GM23338 (cell line): ENCODE measurements around the gene ZNF492. TPM values are rescaled to one million over a fixed set of nuclear protein-coding genes. Genes with fewer than 3 reads are reported as not detected.

Experiments used
- ATAC-seq: fragments of 200-7000 bp; cut with Tn5 transposase; 3 replicates; pipeline ENCODE4 v1.9.1; 2020
- DNase-seq: peaks from one replicate; pipeline ENCODE4 v3.0.0-alpha.2; 2015; ENCODE audit warnings: low spot score
- H2AFZ ChIP-seq: fragments of 200-600 bp; sonication (generic); 2 replicates; pipeline ENCODE4 v1.8.0; 2016; ENCODE audit warnings: antibody characterized with exemption, mild to moderate bottlenecking, moderate library complexity
- H3F3A ChIP-seq: fragments of 200-600 bp; sonication (generic); replicated peaks from 2 replicates; pipeline ENCODE4 v1.8.0; 2017; ENCODE audit warnings: antibody characterized with exemption, mixed run types, low read depth
- H3K27ac ChIP-seq: fragments of 200-600 bp; sonication (generic); 2 replicates; pipeline ENCODE4 v1.6.1; 2016; ENCODE audit warnings: low read depth
- H3K27me3 ChIP-seq: fragments of 200-600 bp; sonication (generic); 2 replicates; pipeline ENCODE4 v1.8.0; 2016; ENCODE audit warnings: mild to moderate bottlenecking, mixed run types, moderate library complexity; ENCODE audit not compliant: insufficient read depth
- H3K36me3 ChIP-seq: fragments of 200-600 bp; sonication (generic); 2 replicates; pipeline ENCODE4 v1.8.0; 2016; ENCODE audit warnings: mild to moderate bottlenecking; ENCODE audit not compliant: insufficient read depth
- H3K4me1 ChIP-seq: fragments of 200-600 bp; sonication (generic); 2 replicates; pipeline ENCODE4 v1.8.0; 2016; ENCODE audit warnings: mild to moderate bottlenecking, moderate library complexity; ENCODE audit not compliant: insufficient read depth
- H3K4me2 ChIP-seq: fragments of 200-600 bp; sonication (generic); 2 replicates; pipeline ENCODE4 v1.7.1; 2017; ENCODE audit warnings: mixed run types
- H3K4me3 ChIP-seq: fragments of 200-600 bp; sonication (generic); 2 replicates; pipeline ENCODE4 v1.6.1; 2016; ENCODE audit warnings: mixed run types
- H3K79me2 ChIP-seq: fragments of 200-600 bp; sonication (generic); replicated peaks from 2 replicates; pipeline ENCODE4 v1.8.0; 2017; ENCODE audit warnings: mild to moderate bottlenecking; ENCODE audit not compliant: insufficient read depth
- H3K9me2 ChIP-seq: fragments of 200-600 bp; sonication (generic); 2 replicates; pipeline ENCODE4 v1.8.0; 2017; ENCODE audit not compliant: insufficient read depth
- H4K20me1 ChIP-seq: fragments of 200-600 bp; sonication (generic); replicated peaks from 2 replicates; pipeline ENCODE4 v1.8.0; 2017; ENCODE audit warnings: mild to moderate bottlenecking; ENCODE audit not compliant: insufficient read depth
- H3K27ac Mint-ChIP-seq: 2 replicates; pipeline ENCODE4 v1.8.0; 2020; ENCODE audit warnings: inconsistent platforms, mild to moderate bottlenecking, moderate library complexity, mixed read lengths
- H3K27me3 Mint-ChIP-seq: 3 replicates; pipeline ENCODE4 v1.8.0; 2022; ENCODE audit warnings: low read depth, mild to moderate bottlenecking, moderate library complexity, mixed read lengths, inconsistent platforms; ENCODE audit not compliant: insufficient read depth, poor library complexity
- H3K36me3 Mint-ChIP-seq: 3 replicates; pipeline ENCODE4 v1.8.0; 2021; ENCODE audit warnings: low read depth, mild to moderate bottlenecking, inconsistent platforms, moderate library complexity, mixed read lengths
- H3K4me1 Mint-ChIP-seq: 3 replicates; pipeline ENCODE4 v1.8.0; 2020; ENCODE audit warnings: mild to moderate bottlenecking, inconsistent platforms, mixed read lengths
- H3K4me3 Mint-ChIP-seq: 3 replicates; pipeline ENCODE4 v1.8.0; 2021; ENCODE audit warnings: moderate library complexity, mild to moderate bottlenecking, inconsistent platforms, mixed read lengths
- H3K9me3 Mint-ChIP-seq: 3 replicates; pipeline ENCODE4 v1.8.0; 2020; ENCODE audit warnings: moderate library complexity, mild to moderate bottlenecking, inconsistent platforms, mixed read lengths
- CREB1 ChIP-seq: fragments of 250-450 bp; sonication (Bioruptor Pico); IDR thresholded peaks from 2 replicates; pipeline ENCODE4 v1.5.0; 2020; ENCODE audit warnings: low read depth, mild to moderate bottlenecking, moderate library complexity
- EZH2 ChIP-seq: fragments of 200-600 bp; sonication (generic); IDR thresholded peaks from one replicate; pipeline ENCODE4 v1.8.0; 2017; ENCODE audit warnings: antibody characterized with exemption, mild to moderate bottlenecking, low read depth; ENCODE audit not compliant: unreplicated experiment
- EZH2phosphoT487 ChIP-seq: fragments of 200-600 bp; sonication (generic); IDR thresholded peaks from one replicate; pipeline ENCODE4 v1.8.1; 2018; ENCODE audit warnings: antibody characterized with exemption; ENCODE audit not compliant: unreplicated experiment
- JUNB ChIP-seq: IDR thresholded peaks from one replicate; pipeline ENCODE4 v1.6.1; 2016; ENCODE audit warnings: antibody characterized with exemption; ENCODE audit not compliant: unreplicated experiment
- NANOG ChIP-seq: IDR thresholded peaks from 2 replicates; pipeline ENCODE4 v1.6.1; 2016; ENCODE audit warnings: antibody characterized with exemption, borderline replicate concordance
- POLR2AphosphoS5 ChIP-seq: IDR thresholded peaks from 2 replicates; pipeline ENCODE4 v1.6.1; 2016; ENCODE audit warnings: antibody characterized with exemption, low read depth
- STAT1 ChIP-seq: IDR thresholded peaks from one replicate; pipeline ENCODE4 v1.6.1; 2016; ENCODE audit warnings: antibody characterized with exemption; ENCODE audit not compliant: unreplicated experiment
- ZNF114 ChIP-seq: fragments of 250-450 bp; sonication (Bioruptor Pico); IDR thresholded peaks from 2 replicates; pipeline ENCODE4 v1.5.0; 2020; ENCODE audit warnings: mild to moderate bottlenecking, moderate library complexity
- ZNF331 ChIP-seq: fragments of 250-450 bp; sonication (Bioruptor Pico); IDR thresholded peaks from 2 replicates; pipeline ENCODE4 v1.5.0; 2020; ENCODE audit warnings: low read depth, mild to moderate bottlenecking, moderate library complexity
- polyA plus RNA-seq: library from polyadenylated mRNA; unstranded; fragments of >200 nt; fragmentation: Nextera tagmentation; extraction: Ambion mirVana; gene quantifications from 2 replicates; pipeline ENCODE4 v1.2.1, GENCODE V29; 2016
- total RNA-seq: library from RNA; depleted of rRNA; stranded (reverse); fragments of >200 nt; shearing (Covaris generic); gene quantifications from 2 replicates; pipeline ENCODE4 v1.2.3, GENCODE V29; 2014
- TF ChIP-seq, protein P1 (sequence below): IDR thresholded peaks from 2 replicates; pipeline ENCODE4 v1.6.1; 2016; ENCODE audit warnings: antibody characterized with exemption
- TF ChIP-seq, protein P2 (sequence below): fragments of 250-450 bp; sonication (Bioruptor Pico); IDR thresholded peaks from 2 replicates; pipeline ENCODE4 v1.5.0; 2020; ENCODE audit warnings: mild to moderate bottlenecking, moderate library complexity
- TF ChIP-seq, protein P3 (sequence below): IDR thresholded peaks from one replicate; pipeline ENCODE4 v1.6.1; 2018; ENCODE audit warnings: antibody characterized with exemption; ENCODE audit not compliant: unreplicated experiment
- TF ChIP-seq, protein P4 (sequence below), 2 experiments: fragments of 200-600 bp in 1 of 2; sonication (generic) in 1 of 2; conservative IDR thresholded peaks; 2 replicates each; pipeline versions ENCODE4 v1.5.1 to v1.6.1; 2016 to 2017; ENCODE audit warnings: antibody characterized with exemption in 2 of 2, low read depth in 2 of 2, mild to moderate bottlenecking in 2 of 2, moderate library complexity in 1 of 2

The ZNF492 gene
- total and polyA plus RNA-seq, 2 experiments from 2014 or later: 0.21 to 0.26 TPM

DNA sequence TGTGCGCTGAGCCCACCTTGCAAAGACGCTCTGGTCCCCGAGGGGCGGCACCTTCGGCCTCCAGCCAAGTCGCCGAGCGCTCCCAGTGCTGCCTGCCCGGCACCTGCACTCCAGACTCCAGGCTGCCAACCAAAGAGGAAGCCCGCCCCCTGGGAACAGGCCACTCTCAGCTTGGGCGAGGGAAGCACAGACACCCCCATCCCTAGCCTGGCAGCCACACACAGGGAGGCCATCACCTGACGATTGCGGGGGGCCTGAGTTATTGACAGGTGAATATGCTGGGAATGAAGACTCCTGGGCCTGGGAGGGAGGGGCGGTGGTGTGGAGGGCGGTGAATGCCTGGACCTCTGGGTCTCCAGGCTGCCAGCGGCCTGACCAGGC, 10.3 kb upstream of the ZNF492 start:
- Histone ChIP-seq H3K4me1 (no peaks in the 10 kb centered on the region), H3K36me3 (no peaks in the 10 kb centered on the region), H3F3A (no peaks in the 10 kb centered on the region), H3K4me2 (no peak overlapping the region), H3K27me3 (no peaks in the 10 kb centered on the region), H2AFZ (no peak overlapping the region), H3K79me2 (no peaks in the 10 kb centered on the region), H3K9me2 (no peaks in the 10 kb centered on the region), H3K4me3 (no peak overlapping the region), H4K20me1 (no peaks in the 10 kb centered on the region), H3K27ac (no peak overlapping the region)
- TF ChIP-seq EZH2phosphoT487 (no peak), STAT1 (no peak), NANOG (no peak), JUNB (no peak), ZNF114 (CRISPR knock-in tag) (no peak), POLR2AphosphoS5 (no peak), EZH2 (no peak), ZNF331 (CRISPR knock-in tag) (no peak), CREB1 (CRISPR knock-in tag) (no peak)
- TF ChIP-seq, protein P1, sequence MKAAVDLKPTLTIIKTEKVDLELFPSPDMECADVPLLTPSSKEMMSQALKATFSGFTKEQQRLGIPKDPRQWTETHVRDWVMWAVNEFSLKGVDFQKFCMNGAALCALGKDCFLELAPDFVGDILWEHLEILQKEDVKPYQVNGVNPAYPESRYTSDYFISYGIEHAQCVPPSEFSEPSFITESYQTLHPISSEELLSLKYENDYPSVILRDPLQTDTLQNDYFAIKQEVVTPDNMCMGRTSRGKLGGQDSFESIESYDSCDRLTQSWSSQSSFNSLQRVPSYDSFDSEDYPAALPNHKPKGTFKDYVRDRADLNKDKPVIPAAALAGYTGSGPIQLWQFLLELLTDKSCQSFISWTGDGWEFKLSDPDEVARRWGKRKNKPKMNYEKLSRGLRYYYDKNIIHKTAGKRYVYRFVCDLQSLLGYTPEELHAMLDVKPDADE: no peak
- TF ChIP-seq, protein P2, sequence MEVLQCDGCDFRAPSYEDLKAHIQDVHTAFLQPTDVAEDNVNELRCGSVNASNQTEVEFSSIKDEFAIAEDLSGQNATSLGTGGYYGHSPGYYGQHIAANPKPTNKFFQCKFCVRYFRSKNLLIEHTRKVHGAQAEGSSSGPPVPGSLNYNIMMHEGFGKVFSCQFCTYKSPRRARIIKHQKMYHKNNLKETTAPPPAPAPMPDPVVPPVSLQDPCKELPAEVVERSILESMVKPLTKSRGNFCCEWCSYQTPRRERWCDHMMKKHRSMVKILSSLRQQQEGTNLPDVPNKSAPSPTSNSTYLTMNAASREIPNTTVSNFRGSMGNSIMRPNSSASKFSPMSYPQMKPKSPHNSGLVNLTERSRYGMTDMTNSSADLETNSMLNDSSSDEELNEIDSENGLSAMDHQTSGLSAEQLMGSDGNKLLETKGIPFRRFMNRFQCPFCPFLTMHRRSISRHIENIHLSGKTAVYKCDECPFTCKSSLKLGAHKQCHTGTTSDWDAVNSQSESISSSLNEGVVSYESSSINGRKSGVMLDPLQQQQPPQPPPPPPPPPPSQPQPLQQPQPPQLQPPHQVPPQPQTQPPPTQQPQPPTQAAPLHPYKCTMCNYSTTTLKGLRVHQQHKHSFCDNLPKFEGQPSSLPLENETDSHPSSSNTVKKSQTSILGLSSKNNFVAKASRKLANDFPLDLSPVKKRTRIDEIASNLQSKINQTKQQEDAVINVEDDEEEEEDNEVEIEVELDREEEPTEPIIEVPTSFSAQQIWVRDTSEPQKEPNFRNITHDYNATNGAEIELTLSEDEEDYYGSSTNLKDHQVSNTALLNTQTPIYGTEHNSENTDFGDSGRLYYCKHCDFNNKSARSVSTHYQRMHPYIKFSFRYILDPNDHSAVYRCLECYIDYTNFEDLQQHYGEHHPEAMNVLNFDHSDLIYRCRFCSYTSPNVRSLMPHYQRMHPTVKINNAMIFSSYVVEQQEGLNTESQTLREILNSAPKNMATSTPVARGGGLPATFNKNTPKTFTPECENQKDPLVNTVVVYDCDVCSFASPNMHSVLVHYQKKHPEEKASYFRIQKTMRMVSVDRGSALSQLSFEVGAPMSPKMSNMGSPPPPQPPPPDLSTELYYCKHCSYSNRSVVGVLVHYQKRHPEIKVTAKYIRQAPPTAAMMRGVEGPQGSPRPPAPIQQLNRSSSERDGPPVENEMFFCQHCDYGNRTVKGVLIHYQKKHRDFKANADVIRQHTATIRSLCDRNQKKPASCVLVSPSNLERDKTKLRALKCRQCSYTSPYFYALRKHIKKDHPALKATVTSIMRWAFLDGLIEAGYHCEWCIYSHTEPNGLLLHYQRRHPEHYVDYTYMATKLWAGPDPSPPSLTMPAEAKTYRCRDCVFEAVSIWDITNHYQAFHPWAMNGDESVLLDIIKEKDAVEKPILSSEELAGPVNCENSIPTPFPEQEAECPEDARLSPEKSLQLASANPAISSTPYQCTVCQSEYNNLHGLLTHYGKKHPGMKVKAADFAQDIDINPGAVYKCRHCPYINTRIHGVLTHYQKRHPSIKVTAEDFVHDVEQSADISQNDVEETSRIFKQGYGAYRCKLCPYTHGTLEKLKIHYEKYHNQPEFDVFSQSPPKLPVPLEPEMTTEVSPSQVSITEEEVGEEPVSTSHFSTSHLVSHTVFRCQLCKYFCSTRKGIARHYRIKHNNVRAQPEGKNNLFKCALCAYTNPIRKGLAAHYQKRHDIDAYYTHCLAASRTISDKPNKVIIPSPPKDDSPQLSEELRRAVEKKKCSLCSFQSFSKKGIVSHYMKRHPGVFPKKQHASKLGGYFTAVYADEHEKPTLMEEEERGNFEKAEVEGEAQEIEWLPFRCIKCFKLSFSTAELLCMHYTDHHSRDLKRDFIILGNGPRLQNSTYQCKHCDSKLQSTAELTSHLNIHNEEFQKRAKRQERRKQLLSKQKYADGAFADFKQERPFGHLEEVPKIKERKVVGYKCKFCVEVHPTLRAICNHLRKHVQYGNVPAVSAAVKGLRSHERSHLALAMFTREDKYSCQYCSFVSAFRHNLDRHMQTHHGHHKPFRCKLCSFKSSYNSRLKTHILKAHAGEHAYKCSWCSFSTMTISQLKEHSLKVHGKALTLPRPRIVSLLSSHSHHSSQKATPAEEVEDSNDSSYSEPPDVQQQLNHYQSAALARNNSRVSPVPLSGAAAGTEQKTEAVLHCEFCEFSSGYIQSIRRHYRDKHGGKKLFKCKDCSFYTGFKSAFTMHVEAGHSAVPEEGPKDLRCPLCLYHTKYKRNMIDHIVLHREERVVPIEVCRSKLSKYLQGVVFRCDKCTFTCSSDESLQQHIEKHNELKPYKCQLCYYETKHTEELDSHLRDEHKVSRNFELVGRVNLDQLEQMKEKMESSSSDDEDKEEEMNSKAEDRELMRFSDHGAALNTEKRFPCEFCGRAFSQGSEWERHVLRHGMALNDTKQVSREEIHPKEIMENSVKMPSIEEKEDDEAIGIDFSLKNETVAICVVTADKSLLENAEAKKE (CRISPR knock-in tag): no peak
- TF ChIP-seq, protein P3, sequence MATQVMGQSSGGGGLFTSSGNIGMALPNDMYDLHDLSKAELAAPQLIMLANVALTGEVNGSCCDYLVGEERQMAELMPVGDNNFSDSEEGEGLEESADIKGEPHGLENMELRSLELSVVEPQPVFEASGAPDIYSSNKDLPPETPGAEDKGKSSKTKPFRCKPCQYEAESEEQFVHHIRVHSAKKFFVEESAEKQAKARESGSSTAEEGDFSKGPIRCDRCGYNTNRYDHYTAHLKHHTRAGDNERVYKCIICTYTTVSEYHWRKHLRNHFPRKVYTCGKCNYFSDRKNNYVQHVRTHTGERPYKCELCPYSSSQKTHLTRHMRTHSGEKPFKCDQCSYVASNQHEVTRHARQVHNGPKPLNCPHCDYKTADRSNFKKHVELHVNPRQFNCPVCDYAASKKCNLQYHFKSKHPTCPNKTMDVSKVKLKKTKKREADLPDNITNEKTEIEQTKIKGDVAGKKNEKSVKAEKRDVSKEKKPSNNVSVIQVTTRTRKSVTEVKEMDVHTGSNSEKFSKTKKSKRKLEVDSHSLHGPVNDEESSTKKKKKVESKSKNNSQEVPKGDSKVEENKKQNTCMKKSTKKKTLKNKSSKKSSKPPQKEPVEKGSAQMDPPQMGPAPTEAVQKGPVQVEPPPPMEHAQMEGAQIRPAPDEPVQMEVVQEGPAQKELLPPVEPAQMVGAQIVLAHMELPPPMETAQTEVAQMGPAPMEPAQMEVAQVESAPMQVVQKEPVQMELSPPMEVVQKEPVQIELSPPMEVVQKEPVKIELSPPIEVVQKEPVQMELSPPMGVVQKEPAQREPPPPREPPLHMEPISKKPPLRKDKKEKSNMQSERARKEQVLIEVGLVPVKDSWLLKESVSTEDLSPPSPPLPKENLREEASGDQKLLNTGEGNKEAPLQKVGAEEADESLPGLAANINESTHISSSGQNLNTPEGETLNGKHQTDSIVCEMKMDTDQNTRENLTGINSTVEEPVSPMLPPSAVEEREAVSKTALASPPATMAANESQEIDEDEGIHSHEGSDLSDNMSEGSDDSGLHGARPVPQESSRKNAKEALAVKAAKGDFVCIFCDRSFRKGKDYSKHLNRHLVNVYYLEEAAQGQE: no peak
- TF ChIP-seq, protein P4, sequence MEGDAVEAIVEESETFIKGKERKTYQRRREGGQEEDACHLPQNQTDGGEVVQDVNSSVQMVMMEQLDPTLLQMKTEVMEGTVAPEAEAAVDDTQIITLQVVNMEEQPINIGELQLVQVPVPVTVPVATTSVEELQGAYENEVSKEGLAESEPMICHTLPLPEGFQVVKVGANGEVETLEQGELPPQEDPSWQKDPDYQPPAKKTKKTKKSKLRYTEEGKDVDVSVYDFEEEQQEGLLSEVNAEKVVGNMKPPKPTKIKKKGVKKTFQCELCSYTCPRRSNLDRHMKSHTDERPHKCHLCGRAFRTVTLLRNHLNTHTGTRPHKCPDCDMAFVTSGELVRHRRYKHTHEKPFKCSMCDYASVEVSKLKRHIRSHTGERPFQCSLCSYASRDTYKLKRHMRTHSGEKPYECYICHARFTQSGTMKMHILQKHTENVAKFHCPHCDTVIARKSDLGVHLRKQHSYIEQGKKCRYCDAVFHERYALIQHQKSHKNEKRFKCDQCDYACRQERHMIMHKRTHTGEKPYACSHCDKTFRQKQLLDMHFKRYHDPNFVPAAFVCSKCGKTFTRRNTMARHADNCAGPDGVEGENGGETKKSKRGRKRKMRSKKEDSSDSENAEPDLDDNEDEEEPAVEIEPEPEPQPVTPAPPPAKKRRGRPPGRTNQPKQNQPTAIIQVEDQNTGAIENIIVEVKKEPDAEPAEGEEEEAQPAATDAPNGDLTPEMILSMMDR (conservative IDR thresholded peaks at IDR 0.05; ENCODE audit: low read depth in 2 of 2): no peak
- H3K27ac Mint-ChIP-seq: no peak overlapping the region
- no peaks in the 10 kb centered on the region for H3K4me1 Mint-ChIP-seq
- H3K4me3 Mint-ChIP-seq: no peak overlapping the region
- H3K9me3 Mint-ChIP-seq: peaks cover 91% of the 10 kb centered on the region
- DNase-seq: no peak
- no peak for ATAC-seq
- H3K36me3 Mint-ChIP-seq: peaks cover 42% of the 10 kb centered on the region
- H3K27me3 Mint-ChIP-seq: peaks cover 4% of the 10 kb centered on the region
